GM18508 (cell line): ENCODE measurements around the gene PKHD1.

Source experiments
- ATAC-seq: cut with Tn5 transposase; IDR thresholded peaks from one replicate; pipeline ENCODE4 v1.9.1; 2021; ENCODE audit warnings: moderate number of reproducible peaks; ENCODE audit not compliant: insufficient read depth, unreplicated experiment

The PKHD1 gene

GRCh38 chr6:52087498-52087999 is at the start of gene PKHD1:
Gene PKHD1 (minus strand): TSS chr6:52087613. CDS start chr6:52084933, 2,680 bp downstream.
- no peak for ATAC-seq

- no peak for ATAC-seq
Measured at GRCh38 chr6:52136934-52137467, 49.6 kb upstream of the PKHD1 start.

- ATAC-seq = no peak
Measured at GRCh38 chr6:52136055-52136454, 48.6 kb upstream of the PKHD1 start.

- no peak for ATAC-seq
Measured at GRCh38 chr6:52135217-52135616, 47.8 kb upstream of the PKHD1 start.

- ATAC-seq = no peak
Measured at GRCh38 chr6:52134011-52134410, 46.6 kb upstream of the PKHD1 start.

- ATAC-seq = no peak
Measured at GRCh38 chr6:52133324-52133723, 45.9 kb upstream of the PKHD1 start.

GRCh38 chr6:52132292-52132691 is 44.9 kb upstream of the PKHD1 start:
- no peak for ATAC-seq

GRCh38 chr6:52130440-52130839 is 43.0 kb upstream of the PKHD1 start:
- no peak for ATAC-seq

GRCh38 chr6:52127957-52128356 is 40.5 kb upstream of the PKHD1 start:
- no peak for ATAC-seq

- ATAC-seq = no peak
Measured at GRCh38 chr6:52126231-52126630, 38.8 kb upstream of the PKHD1 start.

- no peak for ATAC-seq
Measured at GRCh38 chr6:52125572-52125971, 38.2 kb upstream of the PKHD1 start.

- no peak for ATAC-seq
Measured at GRCh38 chr6:52125139-52125538, 37.7 kb upstream of the PKHD1 start.

- no peak for ATAC-seq
Measured at GRCh38 chr6:52124126-52125121, 37.0 kb upstream of the PKHD1 start.

- no peak for ATAC-seq
Measured at GRCh38 chr6:52123251-52123650, 35.8 kb upstream of the PKHD1 start.

- ATAC-seq = no peak
Measured at GRCh38 chr6:52117352-52117751, 29.9 kb upstream of the PKHD1 start.

GRCh38 chr6:52116605-52116948 is 29.2 kb upstream of the PKHD1 start:
- ATAC-seq = no peak

- no peak for ATAC-seq
Measured at GRCh38 chr6:52115891-52116604, 28.6 kb upstream of the PKHD1 start.

- no peak for ATAC-seq
Measured at GRCh38 chr6:52115145-52115741, 27.8 kb upstream of the PKHD1 start.

GRCh38 chr6:52109171-52109571 is 21.8 kb upstream of the PKHD1 start:
- ATAC-seq = no peak

GRCh38 chr6:52108128-52108527 is 20.7 kb upstream of the PKHD1 start:
- no peak for ATAC-seq

GRCh38 chr6:52106994-52107393 is 19.6 kb upstream of the PKHD1 start:
- no peak for ATAC-seq
